HepG2 (cell line): ENCODE results near the gene MAP2K2. TPM values are rescaled to one million over a fixed set of nuclear protein-coding genes. Genes with fewer than 3 reads are reported as not detected.

Experiments
- ATAC-seq: fragments of 200-7000 bp; cut with Tn5 transposase; 3 replicates; pipeline ENCODE4 v1.9.1; 2020; ENCODE audit warnings: mild to moderate bottlenecking, moderate library complexity
- BruUV-seq: library from RNA; stranded (reverse); fragments of 400-500 nt; replicated peaks from 2 replicates; lab custom pipeline; 2021; lab: Mats Ljungman, UMichigan
- CTCF ChIA-PET: fragments of 300-600 bp; formaldehyde crosslinking; extraction: SDS; loops from one replicate; lab custom pipeline; 2021; ENCODE audit warnings: low total read pairs, inconsistent platforms, low intra/inter-chr PET ratio; lab: Yijun Ruan, JAX
- POLR2A ChIA-PET: fragments of 350-600 bp; sonication (Branson Sonifier 250); formaldehyde crosslinking; loops from one replicate; lab custom pipeline; 2020; ENCODE audit warnings: antibody characterized with exemption, inconsistent platforms; lab: Yijun Ruan, JAX
- DNase-seq: peaks from one replicate; pipeline ENCODE4 v3.0.0-alpha.2; 2015; ENCODE audit warnings: low spot score
- FAIRE-seq: peaks from 3 replicates; lab custom pipeline; 2011; peaks lifted over from hg19 to GRCh38; lab: Jason Lieb, UNC
- H2AFZ ChIP-seq: one replicate; pipeline ENCODE4 v1.6.1; 2011; ENCODE audit warnings: low read length, inconsistent platforms
- H3K27ac ChIP-seq: fragments of 300-600 bp; 3 replicates; pipeline ENCODE4 v1.8.0; 2011; ENCODE audit warnings: mixed run types, mild to moderate bottlenecking, mixed read lengths, low read length, inconsistent platforms; ENCODE audit not compliant: insufficient read depth; ENCODE audit errors: extremely low read length
- H3K27me3 ChIP-seq, 2 experiments: fragments of 200-600 bp in 1 of 2; 2 replicates in 1 of 2; 3 replicates in 1 of 2; pipeline versions ENCODE4 v1.6.0 to v1.8.0; 2011; ENCODE audit warnings: low read length in 2 of 2, mild to moderate bottlenecking in 2 of 2, moderate library complexity in 2 of 2, inconsistent platforms in 1 of 2; ENCODE audit not compliant: insufficient read depth in 2 of 2, control insufficient read depth in 1 of 2
- H3K36me3 ChIP-seq, 2 experiments: fragments of 200-600 bp in 1 of 2; replicated peaks in 1 of 2; 2 replicates in 1 of 2; 3 replicates in 1 of 2; pipeline versions ENCODE4 v1.5.1 to v1.8.0; 2011; ENCODE audit warnings: low read length in 2 of 2, inconsistent platforms in 1 of 2; ENCODE audit not compliant: insufficient read depth in 2 of 2, control insufficient read depth in 1 of 2
- H3K4me1 ChIP-seq: 2 replicates; pipeline ENCODE4 v1.5.1; 2012; ENCODE audit warnings: low read length, inconsistent platforms; ENCODE audit not compliant: insufficient read depth
- H3K4me2 ChIP-seq: 2 replicates; pipeline ENCODE4 v1.6.0; 2011; ENCODE audit warnings: low read depth, low read length, inconsistent platforms
- H3K4me3 ChIP-seq, 3 experiments: fragments of 200-600 bp in 1 of 3; sonication (generic), shearing (Covaris generic) in 1 of 3; replicated peaks in 1 of 3; 2 replicates each; pipeline ENCODE4 v1.5.1; 2011 to 2016; ENCODE audit warnings: low read length in 3 of 3, inconsistent platforms in 2 of 3, low read depth in 2 of 3, mild to moderate bottlenecking in 2 of 3, control low read depth in 1 of 3, mixed read lengths in 1 of 3; ENCODE audit not compliant: insufficient read depth in 1 of 3
- H3K79me2 ChIP-seq: one replicate; pipeline ENCODE4 v1.6.1; 2011; ENCODE audit warnings: low read length, inconsistent platforms; ENCODE audit not compliant: insufficient read depth
- H3K9ac ChIP-seq: 2 replicates; pipeline ENCODE4 v1.6.0; 2011; ENCODE audit warnings: mild to moderate bottlenecking, low read depth, low read length, inconsistent platforms; ENCODE audit not compliant: insufficient read depth
- H3K9me3 ChIP-seq: 2 replicates; pipeline ENCODE4 v1.5.1; 2012; ENCODE audit warnings: mild to moderate bottlenecking, low read length
- H4K20me1 ChIP-seq: 2 replicates; pipeline ENCODE4 v1.6.0; 2011; ENCODE audit warnings: inconsistent platforms, mild to moderate bottlenecking, low read length, moderate library complexity; ENCODE audit not compliant: insufficient read depth
- ARNTL ChIP-seq: sonication (generic); formaldehyde crosslinking; IDR thresholded peaks from 2 replicates; pipeline ENCODE4 v1.4.0; 2020; ENCODE audit warnings: mild to moderate bottlenecking, missing genetic modification reagents
- CBX2 ChIP-seq, 2 experiments: fragments of 200-600 bp in 1 of 2; sonication (generic); formaldehyde crosslinking in 1 of 2; IDR thresholded peaks; 2 replicates each; pipeline versions ENCODE4 v1.7.0 to v1.8.1; 2018 to 2022; ENCODE audit warnings: low read depth in 2 of 2, low read length in 1 of 2, mild to moderate bottlenecking in 1 of 2, missing genetic modification reagents in 1 of 2
- KDM2A ChIP-seq: sonication (generic); formaldehyde crosslinking; IDR thresholded peaks from 2 replicates; pipeline ENCODE4 v1.4.0; 2020; ENCODE audit warnings: low read depth, missing genetic modification reagents, borderline replicate concordance
- KDM3A ChIP-seq: IDR thresholded peaks from 2 replicates; pipeline ENCODE4 v1.6.1; 2018; ENCODE audit warnings: low read depth, missing compliant biosample characterization
- MED13 ChIP-seq: sonication (generic); formaldehyde crosslinking; IDR thresholded peaks from 2 replicates; pipeline ENCODE4 v1.5.0; 2020; ENCODE audit warnings: missing genetic modification reagents
- SP4 ChIP-seq: sonication (generic); formaldehyde crosslinking; IDR thresholded peaks from 2 replicates; pipeline ENCODE4 v1.8.1; 2023; ENCODE audit warnings: mild to moderate bottlenecking, missing genetic modification reagents
- TAF1 ChIP-seq: sonication (generic); formaldehyde crosslinking; IDR thresholded peaks from 2 replicates; pipeline ENCODE4 v1.4.0; 2020; ENCODE audit warnings: missing genetic modification reagents
- TGIF2 ChIP-seq: IDR thresholded peaks from 2 replicates; pipeline ENCODE4 v1.6.1; 2016; ENCODE audit warnings: control low read depth, missing compliant biosample characterization
- ZFP41 ChIP-seq: sonication (generic); formaldehyde crosslinking; IDR thresholded peaks from 2 replicates; pipeline ENCODE4 v1.4.0; 2020; ENCODE audit warnings: mild to moderate bottlenecking, missing genetic modification reagents, borderline replicate concordance
- ZNF17 ChIP-seq: sonication (generic); formaldehyde crosslinking; IDR thresholded peaks from 2 replicates; pipeline ENCODE4 v1.5.0; 2020; ENCODE audit warnings: mild to moderate bottlenecking, missing genetic modification reagents
- ZNF501 ChIP-seq: sonication (generic); formaldehyde crosslinking; IDR thresholded peaks from 2 replicates; pipeline ENCODE4 v1.5.1; 2020; ENCODE audit warnings: mild to moderate bottlenecking, moderate library complexity, missing genetic modification reagents
- ZNF720 ChIP-seq: sonication (generic); formaldehyde crosslinking; IDR thresholded peaks from 2 replicates; pipeline ENCODE4 v1.4.0; 2020; ENCODE audit warnings: missing genetic modification reagents
- ZNF768 ChIP-seq: sonication (generic); formaldehyde crosslinking; IDR thresholded peaks from 2 replicates; pipeline ENCODE4 v1.4.0; 2020; ENCODE audit warnings: missing genetic modification reagents
- ZSCAN25 ChIP-seq: sonication (generic); formaldehyde crosslinking; IDR thresholded peaks from 2 replicates; pipeline ENCODE4 v1.8.0; 2022; ENCODE audit warnings: mild to moderate bottlenecking, missing genetic modification reagents
- WGBS: methylation state at CpG from one replicate; pipeline ENCODE4 v1.1.6; 2017; ENCODE audit warnings: low lambda C conversion rate; 5-methylcytosine and 5-hydroxymethylcytosine counted together
- in situ Hi-C: cut with HindIII; loops from 2 replicates; pipeline ENCODE4 v1.10.0; 2017; ENCODE audit warnings: low pct_unique_long_range_greater_than_20kb; ENCODE audit not compliant: extremely low pct_ligation_motif_present
- intact Hi-C: fragments of 100-400 bp; cut with micrococcal nuclease; formaldehyde crosslinking; loops from one replicate; pipeline ENCODE4 v1.10.0; 2022; ENCODE audit not compliant: unreplicated experiment
- polyA plus RNA-seq, 8 experiments: library from polyadenylated mRNA; depleted of rRNA in 3 of 8; stranded (reverse) in 7 of 8; unstranded in 1 of 8; fragments of >200 nt; fragmentation: Illumina TruSeq in 4 of 8; extraction: Trizol in 4 of 8; gene quantifications; 2 replicates each; pipeline versions ENCODE4 v1.2.1 to v1.2.3, GENCODE V29; 2011 to 2016; ENCODE audit warnings: low read depth in 4 of 8, missing spikeins in 1 of 8, mixed read lengths in 1 of 8; ENCODE audit not compliant: insufficient read depth in 1 of 8
- total RNA-seq, 5 experiments: library from RNA; depleted of rRNA; stranded (reverse); fragments of >200 nt; fragmentation: Illumina TruSeq; extraction: Trizol; gene quantifications; 2 replicates each; pipeline ENCODE4 v1.2.3, GENCODE V29; 2016; ENCODE audit warnings: low read depth in 1 of 5
- TF ChIP-seq, protein P1 (sequence below), 2 experiments: sonication (generic) in 1 of 2; formaldehyde crosslinking in 1 of 2; IDR thresholded peaks; 2 replicates each; pipeline versions ENCODE4 v1.4.0 to v1.6.1; 2018 to 2020; ENCODE audit warnings: missing genetic modification reagents in 2 of 2, borderline replicate concordance in 1 of 2, low read depth in 1 of 2, mild to moderate bottlenecking in 1 of 2, missing biosample characterization in 1 of 2
- TF ChIP-seq, protein P2 (sequence below): sonication (generic); formaldehyde crosslinking; IDR thresholded peaks from 2 replicates; pipeline ENCODE4 v1.5.1; 2020; ENCODE audit warnings: missing genetic modification reagents, mild to moderate bottlenecking, borderline replicate concordance
- TF ChIP-seq, protein P3 (sequence below): sonication (generic); formaldehyde crosslinking; IDR thresholded peaks from 2 replicates; pipeline ENCODE4 v1.8.0; 2022; ENCODE audit warnings: missing genetic modification reagents, low read depth, mild to moderate bottlenecking, borderline replicate concordance
- TF ChIP-seq, protein P4 (sequence below): sonication (generic); formaldehyde crosslinking; IDR thresholded peaks from 2 replicates; pipeline ENCODE4 v1.8.0; 2022; ENCODE audit warnings: mild to moderate bottlenecking, missing genetic modification reagents

MAP2K2 gene
- total and polyA plus RNA-seq, 2 of the 13 experiments (the other 11 are each of a cell fraction or from before 2014, with no cell fraction given), result 70.3 to 80.9 TPM

DNA sequence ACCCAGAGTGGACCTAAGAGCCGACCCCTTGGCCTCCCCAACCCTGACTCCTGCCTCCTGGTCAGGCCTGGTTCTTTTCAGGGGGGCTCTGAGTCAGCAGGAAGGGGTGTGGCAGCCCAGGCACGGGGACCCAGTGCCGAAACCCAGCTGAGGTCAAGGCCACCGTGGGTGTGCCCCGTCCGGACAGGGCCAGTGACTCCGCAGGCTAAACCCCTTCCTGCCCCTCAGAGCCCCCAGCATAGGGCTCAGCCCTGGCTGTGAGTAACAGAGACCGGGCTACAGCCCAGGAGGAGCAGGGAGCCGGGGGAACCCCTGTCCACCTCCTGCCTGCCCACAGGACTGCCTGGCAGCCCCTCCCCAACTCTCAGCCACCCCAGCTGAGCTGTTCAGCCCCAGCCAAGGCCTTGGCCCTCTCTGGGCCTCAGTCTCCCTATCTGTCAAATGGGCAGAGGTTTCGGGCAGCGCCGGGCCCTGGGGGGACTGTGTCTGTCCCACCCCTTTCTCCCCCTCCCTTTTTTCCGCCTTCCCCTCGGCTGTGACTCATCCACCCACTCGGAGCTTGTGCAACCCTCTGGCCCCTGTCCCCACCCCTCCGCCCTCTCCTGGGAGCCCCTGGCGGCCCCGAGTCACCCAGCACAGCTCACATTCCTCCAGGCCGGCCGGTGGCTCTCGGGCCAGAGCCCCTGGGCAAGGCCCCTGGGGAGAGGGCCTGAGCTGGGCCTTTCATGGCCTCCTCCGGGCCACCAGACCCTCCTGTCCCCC, 65.8 kb downstream of the MAP2K2 start:
- Histone ChIP-seq H2AFZ (no peak overlapping the region), H3K79me2 (peaks cover 73% of the 10 kb centered on the region), H3K4me1 (peaks cover 69% of the 10 kb centered on the region), H4K20me1 (peaks cover 60% of the 10 kb centered on the region), H3K27ac (peak overlapping the region; percentile 94), H3K36me3 (peaks cover 18 to 41% of the 10 kb centered on the region in 2 experiments), H3K9ac (peak overlapping the region; percentile 91), H3K9me3 (no peaks in the 10 kb centered on the region), H3K4me2 (peak overlapping the region; percentile 79), H3K4me3 (peak overlapping the region; percentile 33 to 69 (median 58)), H3K27me3 (no peaks in the 10 kb centered on the region)
- ATAC-seq, result peak; percentile 85
- ChIA-PET CTCF (no interaction called here), POLR2A (interaction anchor here (0.7 to 2.4 kb wide), 15 partner anchors 9 to 413 kb away, joined by 3 to 19 read pairs (median 5); partner anchors contain the start of genes DAPK3, EEF2, HDGFL2 and MPND)
- BruUV-seq, result no TSS peak
- in situ Hi-C loops (no loop called here), intact Hi-C loops (loop anchor here (10.0 kb wide), 1 partner anchor 87 kb away; no protein-coding TSS in a partner anchor)
- peak; percentile 54 for FAIRE-seq
- peak; percentile 90 for DNase-seq
- WGBS, result 5% methylated on average over 10 of the region's 22 CpGs
- TF ChIP-seq ZNF720 (no peak), ZNF17 (CRISPR knock-in tag) (no peak), ZNF768 (peak; percentile 91), KDM3A (CRISPR knock-in tag) (0 out of 2 replicates have a peak, but pooled peaks have one; percentile 41), ZFP41 (CRISPR knock-in tag) (peak; percentile 19; the same call in 1 of the 2 replicates), ZNF501 (peak; percentile 70), KDM2A (CRISPR knock-in tag) (peak; percentile 79; the same call in 1 of the 2 replicates), CBX2 (IDR thresholded peaks at IDR 0.05; ENCODE audit: low read depth, low read length) (no peak), CBX2 (CRISPR knock-in tag; IDR thresholded peaks at IDR 0.05; ENCODE audit: low read depth) (0 out of 2 replicates have a peak, but pooled peaks have one; percentile 49), ZSCAN25 (0 out of 2 replicates have a peak, but pooled peaks have one; percentile 51), MED13 (CRISPR knock-in tag) (0 out of 2 replicates have a peak, but pooled peaks have one; percentile 50), ARNTL (CRISPR knock-in tag) (no peak; the same call in 1 of the 2 replicates), SP4 (0 out of 2 replicates have a peak, but pooled peaks have one; percentile 16), TAF1 (CRISPR knock-in tag) (peak; percentile 80), TGIF2 (CRISPR knock-in tag) (no peak)
- TF ChIP-seq, protein P1, sequence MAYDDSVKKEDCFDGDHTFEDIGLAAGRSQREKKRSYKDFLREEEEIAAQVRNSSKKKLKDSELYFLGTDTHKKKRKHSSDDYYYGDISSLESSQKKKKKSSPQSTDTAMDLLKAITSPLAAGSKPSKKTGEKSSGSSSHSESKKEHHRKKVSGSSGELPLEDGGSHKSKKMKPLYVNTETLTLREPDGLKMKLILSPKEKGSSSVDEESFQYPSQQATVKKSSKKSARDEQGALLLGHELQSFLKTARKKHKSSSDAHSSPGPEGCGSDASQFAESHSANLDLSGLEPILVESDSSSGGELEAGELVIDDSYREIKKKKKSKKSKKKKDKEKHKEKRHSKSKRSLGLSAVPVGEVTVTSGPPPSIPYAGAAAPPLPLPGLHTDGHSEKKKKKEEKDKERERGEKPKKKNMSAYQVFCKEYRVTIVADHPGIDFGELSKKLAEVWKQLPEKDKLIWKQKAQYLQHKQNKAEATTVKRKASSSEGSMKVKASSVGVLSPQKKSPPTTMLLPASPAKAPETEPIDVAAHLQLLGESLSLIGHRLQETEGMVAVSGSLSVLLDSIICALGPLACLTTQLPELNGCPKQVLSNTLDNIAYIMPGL (CRISPR knock-in tag; IDR thresholded peaks at IDR 0.05; ENCODE audit: borderline replicate concordance in 1 of 2, low read depth in 1 of 2), result peak; percentile 64 to 83; a peak in 3 of 4 replicates
- TF ChIP-seq, protein P2, sequence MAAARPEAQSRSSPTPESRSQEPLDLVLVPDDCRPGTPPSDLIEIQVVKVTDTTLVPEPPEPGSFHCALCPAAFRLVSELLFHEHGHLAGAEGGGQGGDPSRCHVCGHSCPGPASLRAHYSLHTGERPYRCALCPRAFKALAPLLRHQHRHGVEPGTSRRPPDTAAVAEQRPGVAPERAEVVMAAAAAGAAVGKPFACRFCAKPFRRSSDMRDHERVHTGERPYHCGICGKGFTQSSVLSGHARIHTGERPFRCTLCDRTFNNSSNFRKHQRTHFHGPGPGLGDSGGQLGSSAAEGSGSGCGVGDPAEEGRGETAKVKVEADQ, result 0 out of 2 replicates have a peak, but pooled peaks have one; percentile 40
- TF ChIP-seq, protein P3, sequence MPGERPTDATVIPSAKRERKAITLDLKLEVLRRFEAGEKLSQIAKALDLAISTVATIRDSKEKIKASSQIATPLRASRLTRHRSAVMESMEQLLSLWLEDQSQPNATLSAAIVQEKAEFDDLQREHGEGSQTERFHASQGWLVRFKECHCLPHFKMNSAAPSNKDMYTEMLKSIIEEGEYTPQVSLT (CRISPR knock-in tag), result no peak
- TF ChIP-seq, protein P4, sequence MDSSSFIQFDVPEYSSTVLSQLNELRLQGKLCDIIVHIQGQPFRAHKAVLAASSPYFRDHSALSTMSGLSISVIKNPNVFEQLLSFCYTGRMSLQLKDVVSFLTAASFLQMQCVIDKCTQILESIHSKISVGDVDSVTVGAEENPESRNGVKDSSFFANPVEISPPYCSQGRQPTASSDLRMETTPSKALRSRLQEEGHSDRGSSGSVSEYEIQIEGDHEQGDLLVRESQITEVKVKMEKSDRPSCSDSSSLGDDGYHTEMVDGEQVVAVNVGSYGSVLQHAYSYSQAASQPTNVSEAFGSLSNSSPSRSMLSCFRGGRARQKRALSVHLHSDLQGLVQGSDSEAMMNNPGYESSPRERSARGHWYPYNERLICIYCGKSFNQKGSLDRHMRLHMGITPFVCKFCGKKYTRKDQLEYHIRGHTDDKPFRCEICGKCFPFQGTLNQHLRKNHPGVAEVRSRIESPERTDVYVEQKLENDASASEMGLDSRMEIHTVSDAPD (CRISPR knock-in tag), result peak; percentile 81; the same call in 1 of the 2 replicates
